LNCaP clone FGC (cell line): ENCODE data around the gene RAB6B.

Experiments
- DNase-seq: peaks from one replicate; pipeline ENCODE4 v3.0.0-alpha.2; 2011; ENCODE audit warnings: low read depth
- H3K4me3 ChIP-seq: 2 replicates; pipeline ENCODE4 v1.5.1; 2011; ENCODE audit warnings: mild to moderate bottlenecking, low read depth, low read length, control low read depth
- CTCF ChIP-seq: IDR thresholded peaks from 2 replicates; pipeline ENCODE4 v1.5.1; 2012; ENCODE audit warnings: mild to moderate bottlenecking; ENCODE audit not compliant: control insufficient read depth, insufficient read depth; ENCODE audit errors: extremely low read depth

The RAB6B gene

GRCh38 chr3:133840767-133841166 lies 54.9 kb downstream of the RAB6B start:
- H3K4me3 ChIP-seq, result no peak overlapping the region
- no peak for DNase-seq
- no peak for TF ChIP-seq CTCF

- DNase-seq, result no peak
- no peak overlapping the region for H3K4me3 ChIP-seq
- no peak for TF ChIP-seq CTCF
Observed at GRCh38 chr3:133840055-133840737, 55.5 kb downstream of the RAB6B start.

GRCh38 chr3:133838916-133839800 lies 56.5 kb downstream of the RAB6B start:
- DNase-seq, result no peak
- no peak for TF ChIP-seq CTCF
- no peak overlapping the region for H3K4me3 ChIP-seq

- no peak for TF ChIP-seq CTCF
- DNase-seq, result no peak
- no peak overlapping the region for H3K4me3 ChIP-seq
Observed at GRCh38 chr3:133838296-133838789, 57.3 kb downstream of the RAB6B start.

GRCh38 chr3:133837487-133838295 lies 58.0 kb downstream of the RAB6B start:
- no peak overlapping the region for H3K4me3 ChIP-seq
- DNase-seq, result no peak
- no peak for TF ChIP-seq CTCF

- no peak overlapping the region for H3K4me3 ChIP-seq
- no peak for TF ChIP-seq CTCF
- no peak for DNase-seq
Observed at GRCh38 chr3:133836497-133837158, 59.1 kb downstream of the RAB6B start.
